Panc1 (cell line): Measurements from ENCODE around the gene HNRNPLL. TPM values are rescaled to one million over a fixed set of nuclear protein-coding genes. Genes with fewer than 3 reads are reported as not detected.
"Not testable (repeated sequence)": the region's sequence is repeated elsewhere in the genome, so short reads cannot be mapped to it uniquely, and the experiment has no call there.

Experiments
- ATAC-seq: fragments of 200-7000 bp; cut with Tn5 transposase; 2 replicates; pipeline ENCODE4 v1.9.1; 2020; ENCODE audit warnings: mild to moderate bottlenecking, moderate library complexity
- BruUV-seq: library from RNA; stranded (reverse); fragments of 400-500 nt; replicated peaks from 2 replicates; lab custom pipeline; 2021; lab: Mats Ljungman, UMichigan
- CTCF ChIA-PET: fragments of 300-600 bp; sonication (Branson Sonifier 250); formaldehyde crosslinking; loops from one replicate; lab custom pipeline; 2022; ENCODE audit warnings: antibody characterized with exemption; lab: Charles Lee
- POLR2A ChIA-PET: fragments of 300-600 bp; sonication (Branson Sonifier 250); formaldehyde crosslinking; loops from one replicate; lab custom pipeline; 2022; ENCODE audit warnings: antibody characterized with exemption; lab: Charles Lee
- DNase-seq: peaks from one replicate; pipeline ENCODE4 v3.0.0-alpha.2; 2010; ENCODE audit warnings: low read depth, low spot score
- H3K27ac ChIP-seq: 2 replicates; pipeline ENCODE4 v1.5.1; 2011; ENCODE audit warnings: mild to moderate bottlenecking, low read length, inconsistent platforms
- H3K27me3 ChIP-seq: fragments of 200-500 bp; sonication (Bioruptor generic); 2 replicates; pipeline ENCODE4 v1.6.0; 2014; ENCODE audit warnings: low read length, inconsistent platforms; ENCODE audit not compliant: control insufficient read depth, insufficient read depth
- H3K36me3 ChIP-seq: fragments of 200-500 bp; sonication (Bioruptor generic); 2 replicates; pipeline ENCODE4 v1.5.1; 2014; ENCODE audit warnings: inconsistent platforms, mild to moderate bottlenecking, low read length, moderate library complexity; ENCODE audit not compliant: control insufficient read depth, insufficient read depth
- H3K4me1 ChIP-seq: 2 replicates; pipeline ENCODE4 v1.5.1; 2011; ENCODE audit warnings: inconsistent platforms, mild to moderate bottlenecking, low read length, moderate library complexity; ENCODE audit not compliant: control insufficient read depth, insufficient read depth
- H3K4me3 ChIP-seq, 2 experiments: 2 replicates each; pipeline ENCODE4 v1.5.1; 2011 to 2012; ENCODE audit warnings: low read depth in 2 of 2, low read length in 2 of 2, mild to moderate bottlenecking in 2 of 2, inconsistent platforms in 1 of 2, moderate library complexity in 1 of 2
- H3K9me3 ChIP-seq: fragments of 200-500 bp; sonication (Bioruptor generic); 2 replicates; pipeline ENCODE4 v1.5.1; 2014; ENCODE audit warnings: low read depth, mild to moderate bottlenecking, inconsistent platforms, low read length, moderate library complexity; ENCODE audit not compliant: control insufficient read depth, insufficient read depth
- CTCF ChIP-seq: fragments of 450-650 bp; IDR thresholded peaks from 2 replicates; pipeline ENCODE4 v1.5.1; 2017; ENCODE audit warnings: mild to moderate bottlenecking
- SIN3A ChIP-seq: IDR thresholded peaks from 2 replicates; pipeline ENCODE4 v1.6.1; 2012; ENCODE audit warnings: low read depth, mild to moderate bottlenecking, low read length, moderate library complexity, borderline replicate concordance; ENCODE audit not compliant: insufficient read depth
- TCF7L2 ChIP-seq: IDR thresholded peaks from 2 replicates; pipeline ENCODE4 v1.6.1; 2011; ENCODE audit warnings: mild to moderate bottlenecking, low read depth, low read length, inconsistent platforms
- in situ Hi-C: cut with HindIII; loops from 2 replicates; pipeline ENCODE4 v1.10.0; 2016; ENCODE audit warnings: low sequenced_read_pairs, low pct_unique_long_range_greater_than_20kb
- intact Hi-C: fragments of 100-400 bp; cut with micrococcal nuclease; formaldehyde crosslinking; loops from one replicate; pipeline ENCODE4 v1.10.0; 2022; ENCODE audit not compliant: unreplicated experiment
- total RNA-seq: library from RNA; stranded (reverse); gene quantifications from one replicate; pipeline ENCODE4 v1.2.1, GENCODE V29; 2021; ENCODE audit not compliant: unreplicated experiment

Gene HNRNPLL
- total RNA-seq, 1 experiment from 2014 or later: 69.8 TPM

- ChIA-PET CTCF (no interaction called here), POLR2A (no interaction called here)
- Histone ChIP-seq H3K4me1 (no peaks in the 10 kb centered on the region), H3K36me3 (no peaks in the 10 kb centered on the region), H3K27ac (no peak overlapping the region; the same call in 1 of the 2 replicates), H3K27me3 (no peaks in the 10 kb centered on the region), H3K9me3 (no peaks in the 10 kb centered on the region), H3K4me3 (no peak overlapping the region)
- intact Hi-C loops: no loop called here
- TF ChIP-seq SIN3A (no peak), TCF7L2 (no peak), CTCF (no peak)
- DNase-seq: no peak
- in situ Hi-C loops: no loop called here
- no peak for ATAC-seq
- no TSS peak for BruUV-seq
Measured at GRCh38 chr2:38613126-38613848, 10.6 kb upstream of the HNRNPLL start.

DNA sequence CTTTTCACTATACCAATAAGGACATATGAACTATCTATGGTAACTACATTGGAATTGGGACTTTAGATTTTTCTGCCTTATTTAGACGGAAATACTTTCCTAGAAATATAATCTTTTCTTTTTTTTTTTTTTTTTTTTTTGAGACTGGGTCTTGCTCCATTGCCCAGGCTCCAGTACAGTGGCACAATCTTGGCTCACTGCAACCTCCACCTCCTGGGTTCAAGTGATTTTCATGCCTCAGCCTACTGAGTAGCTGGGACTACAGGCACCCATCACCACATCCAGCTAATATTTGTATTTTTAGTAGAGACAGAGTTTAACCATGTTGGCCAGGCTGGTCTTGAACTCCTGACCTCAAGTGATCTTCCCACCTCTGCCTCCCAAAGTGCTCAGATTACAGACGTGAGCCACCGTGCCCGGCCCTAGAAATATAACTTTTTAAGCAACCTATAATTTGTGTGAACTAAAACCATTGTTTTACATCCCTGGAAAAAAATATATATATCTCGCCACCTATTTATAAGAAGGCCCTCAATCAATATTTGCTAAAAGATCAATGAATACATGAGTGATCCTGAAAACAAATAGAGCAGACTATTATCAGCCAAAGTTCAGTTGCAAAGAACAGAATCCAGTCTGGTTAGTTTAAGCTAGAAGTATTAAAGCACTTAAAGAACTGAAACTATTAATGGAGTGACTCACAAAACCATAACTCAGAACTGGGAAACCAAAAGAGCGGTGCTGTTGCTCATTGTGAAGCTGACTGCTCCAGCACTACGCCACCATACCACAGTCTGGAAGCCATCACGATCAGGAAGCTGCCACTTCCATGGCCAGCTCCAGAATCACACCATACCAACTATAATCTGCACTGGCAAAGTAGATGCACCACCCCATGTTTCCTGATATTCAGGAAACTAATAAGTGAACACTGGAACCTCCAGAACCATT lies 8.4 kb upstream of the HNRNPLL start:
- intact Hi-C loops: no loop called here

DNA sequence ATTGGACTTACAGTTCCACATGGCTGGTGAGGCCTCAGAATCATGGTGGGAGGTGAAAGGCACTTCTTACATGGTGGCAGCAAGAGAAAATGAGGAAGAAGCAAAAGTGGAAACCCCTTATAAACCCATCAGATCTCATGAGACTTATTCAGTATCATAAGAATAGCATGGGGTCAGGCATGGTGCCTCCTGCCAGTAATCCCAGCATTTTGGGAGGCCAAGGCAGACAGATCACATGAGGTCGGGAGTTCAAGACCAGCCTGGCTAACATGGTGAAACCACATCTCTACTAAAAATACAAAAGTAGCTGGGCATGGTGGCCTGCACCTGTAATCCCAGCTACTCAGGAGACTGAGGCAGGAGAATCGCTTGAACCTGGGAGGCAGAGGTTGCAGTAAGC lies 6.5 kb upstream of the HNRNPLL start:
- DNase-seq, intact Hi-C loops, BruUV-seq, CTCF ChIA-PET, H3K36me3 ChIP-seq, H3K4me3 ChIP-seq, POLR2A ChIA-PET, ATAC-seq, in situ Hi-C loops, H3K9me3 ChIP-seq, H3K27ac ChIP-seq, H3K27me3 ChIP-seq: not testable (repeated sequence)
- peaks cover 11% of the 10 kb centered on the region; the same call in 1 of the 2 replicates for H3K4me1 ChIP-seq

More for the DNA sequence above, 8.4 kb upstream of the HNRNPLL start:
- ATAC-seq: no peak
- Histone ChIP-seq H3K27me3 (no peaks in the 10 kb centered on the region), H3K36me3 (no peaks in the 10 kb centered on the region), H3K27ac (no peak overlapping the region), H3K4me1 (no peaks in the 10 kb centered on the region), H3K9me3 (no peaks in the 10 kb centered on the region), H3K4me3 (no peak overlapping the region)
- POLR2A ChIA-PET: interaction anchor here (0.6 kb wide), 1 partner anchor 1170 kb away, joined by 3 read pairs; no protein-coding TSS in a partner anchor
- in situ Hi-C loops: no loop called here
- TF ChIP-seq TCF7L2 (no peak), SIN3A (no peak), CTCF (no peak)
- CTCF ChIA-PET: interaction anchor here (0.7 kb wide), 1 partner anchor 115 kb away, joined by 6 read pairs; no protein-coding TSS in a partner anchor
- no peak for DNase-seq
- BruUV-seq: no TSS peak
